ENCODE results near the gene ANKRD12.

Gene ANKRD12

DNA sequence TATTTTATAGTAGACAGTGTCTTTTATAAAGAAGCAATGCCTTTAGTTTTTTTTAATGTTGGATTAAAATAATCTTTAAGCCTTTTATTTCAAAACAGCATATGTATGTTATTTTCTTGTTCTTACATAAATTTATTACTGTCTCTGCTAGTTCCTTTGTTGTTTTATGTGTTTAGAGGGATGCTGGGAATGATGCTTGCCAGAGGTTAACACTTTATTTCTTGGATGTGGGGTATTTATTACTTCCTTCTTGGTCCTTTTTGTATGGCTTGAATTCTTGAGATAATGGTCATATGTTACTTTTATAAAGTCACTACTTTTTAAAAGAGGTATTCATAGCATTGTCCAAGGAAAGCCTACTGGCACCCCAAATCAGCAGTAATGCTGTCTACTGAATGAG, 63.1 kb downstream of the ANKRD12 start:
- Histone ChIP-seq H3K27ac (no peak overlapping the region), H3K9me3 (no peaks in the 10 kb centered on the region), H3K4me3 (no peak overlapping the region), H3K4me1 (peaks cover 0 to 16% (median 3%) of the 10 kb centered on the region in 4 donors), H3K36me3 (peaks cover 0 to 18% (median 7%) of the 10 kb centered on the region in 3 donors), H3K27me3 (no peaks in the 10 kb centered on the region)
- DNase-seq = no peak
- TF ChIP-seq CTCF (IDR thresholded peaks at IDR 0.05) = no peak
- intact Hi-C loops (cut with DNase I; ENCODE audit: low total_unique reads) = no loop called here

- H3K36me3 ChIP-seq = peaks cover 0 to 9% (median 4%) of the 10 kb centered on the region in 3 donors
- no peak overlapping the region for H3K27ac ChIP-seq
- H3K9me3 ChIP-seq = no peaks in the 10 kb centered on the region
- H3K27me3 ChIP-seq = no peaks in the 10 kb centered on the region
- intact Hi-C loops (cut with DNase I; ENCODE audit: low total_unique reads) = no loop called here
- H3K4me3 ChIP-seq = no peak overlapping the region
- no peak for TF ChIP-seq CTCF (IDR thresholded peaks at IDR 0.05)
- DNase-seq = no peak
- peaks cover 0 to 16% (median 3%) of the 10 kb centered on the region in 4 donors for H3K4me1 ChIP-seq
Observed at GRCh38 chr18:9201224-9201623, 64.6 kb downstream of the ANKRD12 start.

- peaks cover 0 to 27% (median 5%) of the 10 kb centered on the region in 4 donors for H3K4me1 ChIP-seq
- H3K4me3 ChIP-seq = no peak overlapping the region
- intact Hi-C loops (cut with DNase I; ENCODE audit: low total_unique reads) = no loop called here
- peaks cover 4 to 9% (median 9%) of the 10 kb centered on the region in 3 donors for H3K36me3 ChIP-seq
- DNase-seq = no peak
- H3K27me3 ChIP-seq = no peaks in the 10 kb centered on the region
- no peak overlapping the region for H3K27ac ChIP-seq
- H3K9me3 ChIP-seq = no peaks in the 10 kb centered on the region
- TF ChIP-seq CTCF (IDR thresholded peaks at IDR 0.05) = no peak
Observed at GRCh38 chr18:9204659-9205058, 68.1 kb downstream of the ANKRD12 start.

- no peak for DNase-seq
- H3K27ac ChIP-seq = no peak overlapping the region
- intact Hi-C loops (cut with DNase I; ENCODE audit: low total_unique reads) = no loop called here
- H3K27me3 ChIP-seq = no peaks in the 10 kb centered on the region
- no peaks in the 10 kb centered on the region for H3K9me3 ChIP-seq
- H3K4me1 ChIP-seq = peaks cover 0 to 14% (median 2%) of the 10 kb centered on the region in 4 donors
- H3K36me3 ChIP-seq = peaks cover 9 to 20% (median 12%) of the 10 kb centered on the region in 3 donors
- no peak for TF ChIP-seq CTCF (IDR thresholded peaks at IDR 0.05)
- no peak overlapping the region for H3K4me3 ChIP-seq
Observed at GRCh38 chr18:9206421-9206820, 69.8 kb downstream of the ANKRD12 start.

DNA sequence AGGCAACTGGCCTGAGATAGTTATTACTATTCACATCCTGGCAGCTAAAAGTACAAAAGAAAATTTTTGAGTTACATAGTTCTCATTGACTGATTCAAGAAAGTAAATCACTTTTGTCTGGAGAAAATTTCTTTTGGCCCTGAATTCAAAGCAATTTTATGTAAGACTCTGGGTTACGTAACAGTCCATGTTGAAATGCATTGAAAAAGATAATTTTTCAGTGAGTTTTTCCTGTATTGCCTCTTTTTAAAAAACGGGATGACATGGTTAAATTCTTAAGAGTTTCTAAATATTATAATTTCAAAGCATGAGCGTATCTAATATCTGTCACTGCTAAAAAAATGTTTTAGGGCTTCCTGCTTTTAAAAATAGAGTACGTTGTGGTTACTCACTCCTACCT, 72.7 kb downstream of the ANKRD12 start:
- peaks cover 22 to 29% (median 27%) of the 10 kb centered on the region in 3 donors for H3K36me3 ChIP-seq
- no peaks in the 10 kb centered on the region for H3K27me3 ChIP-seq
- no peak overlapping the region for H3K4me3 ChIP-seq
- intact Hi-C loops (cut with DNase I; ENCODE audit: low total_unique reads) = no loop called here
- H3K9me3 ChIP-seq = no peaks in the 10 kb centered on the region
- TF ChIP-seq CTCF (IDR thresholded peaks at IDR 0.05) = no peak
- peaks cover 0 to 10% (median 2%) of the 10 kb centered on the region in 4 donors for H3K4me1 ChIP-seq
- no peak for DNase-seq
- H3K27ac ChIP-seq = no peak overlapping the region

GRCh38 chr18:9210966-9211365, 74.4 kb downstream of the ANKRD12 start:
- H3K27me3 ChIP-seq = no peaks in the 10 kb centered on the region
- no peak overlapping the region for H3K27ac ChIP-seq
- no peak for DNase-seq
- H3K4me3 ChIP-seq = no peak overlapping the region
- intact Hi-C loops (cut with DNase I; ENCODE audit: low total_unique reads) = no loop called here
- peaks cover 0 to 10% (median 2%) of the 10 kb centered on the region in 4 donors for H3K4me1 ChIP-seq
- H3K36me3 ChIP-seq = peaks cover 28 to 33% (median 31%) of the 10 kb centered on the region in 3 donors
- TF ChIP-seq CTCF (IDR thresholded peaks at IDR 0.05) = no peak
- H3K9me3 ChIP-seq = no peaks in the 10 kb centered on the region

Data from tibial artery (tissue), 4 donors.